Pancreas (tissue), 10 donors: ENCODE measurements around the gene WDR5. TPM values are rescaled to one million over a fixed set of nuclear protein-coding genes. Genes with fewer than 3 reads are reported as not detected.
A peak's percentile ranks its signal among the peaks of the same experiment; 100 is the strongest.

ENCODE experiments used
- ATAC-seq, 4 donors: fragments of 200-7000 bp; cut with Tn5 transposase; one replicate each; pipeline versions ENCODE4 v1.8.0 to v1.9.1; 2020; ENCODE audit warnings: mild to moderate bottlenecking in 4 of 4, moderate library complexity in 4 of 4
- DNase-seq, 6 donors: peaks; one replicate each; pipeline ENCODE4 v3.0.0-alpha.2; 2020
- FAIRE-seq: peaks from 2 replicates; lab custom pipeline; 2012; peaks lifted over from hg19 to GRCh38; lab: Jason Lieb, UNC
- H3K27ac ChIP-seq, 4 donors: fragments of 200-600 bp; sonication (generic); 1 replicate in 3 of 4; 2 replicates in 1 of 4; pipeline versions ENCODE4 v1.5.0 to v1.8.0; 2020
- H3K27me3 ChIP-seq, 4 donors: fragments of 200-600 bp; one replicate each; pipeline ENCODE4 v1.8.0; 2021
- H3K36me3 ChIP-seq, 3 donors: fragments of 200-600 bp; sonication (generic) in 1 of 3; one replicate each; pipeline versions ENCODE4 v1.5.0 to v1.8.0; 2020 to 2021
- H3K4me1 ChIP-seq, 3 donors: fragments of 200-600 bp; one replicate each; pipeline ENCODE4 v1.8.0; 2021
- H3K4me3 ChIP-seq, 4 donors: fragments of 200-600 bp; sonication (generic) in 2 of 4; one replicate each; pipeline versions ENCODE4 v1.5.0 to v1.8.0; 2020 to 2021
- H3K9me3 ChIP-seq, 4 donors: fragments of 200-600 bp; one replicate each; pipeline ENCODE4 v1.8.0; 2021
- WGBS, 2 donors: extraction: QIAGEN DNeasy Blood & Tissue Kit; methylation state at CpG; one replicate each; pipeline ENCODE4 v1.1.7; 2013; 5-methylcytosine and 5-hydroxymethylcytosine counted together
- intact Hi-C, 3 donors: fragments of 100-400 bp; cut with DNase I; formaldehyde crosslinking; loops; one replicate each; pipeline versions ENCODE4 v1.11.1 to v1.14.2; 2022
- polyA plus RNA-seq, 2 donors: library from polyadenylated mRNA; stranded (reverse); fragments of 200-250 nt; gene quantifications; one replicate each; pipeline ENCODE4 v1.2.3, GENCODE V29; 2013
- total RNA-seq, 6 donors: library from RNA; stranded (reverse); fragmentation: NEBNext Ultra II Directional in 4 of 6; extraction: Animal tissue kit (Norgen Biotek cat#: 25700) in 4 of 6; gene quantifications; one replicate each; pipeline versions ENCODE4 v1.2.1 to v1.2.4, GENCODE V29; 2021 to 2023
- TF ChIP-seq, protein P1 (sequence below), 4 donors: fragments of 200-600 bp; sonication (generic) in 3 of 4; IDR thresholded peaks; one replicate each; pipeline versions ENCODE4 v1.5.0 to v1.8.0; 2021; ENCODE audit warnings: antibody characterized with exemption in 4 of 4
- donor health status: healthy with polysubstance abuse.
- donor health status: DM: no; HTN: no; CAD: no; lungs with moderate emphysema.
- donor health status: DM: no; HTN: no; CAD: no.
- donor health status: control.
- donor health status: control.
- donor health status: Bipolar disorder and iron deficiency.
- donor health status: DM: yes; HTN: yes; CAD: no.
- donor health status: DM: no; HTN: no; CAD: no.
- donor health status: DM: no; HTN: no; CAD: no.
- donor health status: DM: yes; HTN: yes; CAD: no.

WDR5 gene
- total and polyA plus RNA-seq, 8 donors = 14.0 to 26.1 (median 16.5) TPM

DNA sequence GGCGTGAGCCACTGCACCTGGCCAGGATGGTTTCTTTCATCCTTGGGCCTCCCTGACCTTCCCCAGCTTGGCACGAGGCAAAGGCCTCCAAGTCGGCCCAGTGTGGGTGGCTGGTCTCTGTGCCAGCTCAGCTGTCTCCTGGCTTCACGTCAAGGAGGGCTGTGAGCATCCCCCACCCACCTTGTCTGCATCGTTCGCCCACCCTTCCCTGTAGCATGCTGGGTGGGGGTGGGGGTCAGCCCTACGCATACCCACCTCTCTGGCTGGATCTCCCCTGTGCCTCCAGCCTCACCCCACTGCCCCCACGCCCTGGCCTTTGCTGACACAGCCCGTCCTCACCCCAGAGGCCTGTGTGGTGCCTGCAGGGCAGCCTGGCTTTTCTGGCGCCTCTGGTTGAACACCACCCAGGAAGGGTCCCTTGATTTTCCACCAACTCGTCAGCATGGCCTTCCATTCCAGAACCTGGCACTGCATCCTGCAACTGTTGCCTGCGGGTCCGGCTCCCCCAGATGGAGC lies 8.8 kb upstream of the WDR5 start:
- no peak for ATAC-seq
- intact Hi-C loops = no loop called here
- 75 to 82% methylated on average over 13 of the region's 13 CpGs for WGBS, 2 donors
- no peak for DNase-seq
- Histone ChIP-seq H3K36me3 (no peaks in the 10 kb centered on the region), H3K4me3 (no peak overlapping the region), H3K4me1 (peaks cover 0 to 6% (median 4%) of the 10 kb centered on the region in 3 donors), H3K9me3 (no peaks in the 10 kb centered on the region), H3K27me3 (no peaks in the 10 kb centered on the region), H3K27ac (no peak overlapping the region)
- no peak for FAIRE-seq
- TF ChIP-seq, protein P1, sequence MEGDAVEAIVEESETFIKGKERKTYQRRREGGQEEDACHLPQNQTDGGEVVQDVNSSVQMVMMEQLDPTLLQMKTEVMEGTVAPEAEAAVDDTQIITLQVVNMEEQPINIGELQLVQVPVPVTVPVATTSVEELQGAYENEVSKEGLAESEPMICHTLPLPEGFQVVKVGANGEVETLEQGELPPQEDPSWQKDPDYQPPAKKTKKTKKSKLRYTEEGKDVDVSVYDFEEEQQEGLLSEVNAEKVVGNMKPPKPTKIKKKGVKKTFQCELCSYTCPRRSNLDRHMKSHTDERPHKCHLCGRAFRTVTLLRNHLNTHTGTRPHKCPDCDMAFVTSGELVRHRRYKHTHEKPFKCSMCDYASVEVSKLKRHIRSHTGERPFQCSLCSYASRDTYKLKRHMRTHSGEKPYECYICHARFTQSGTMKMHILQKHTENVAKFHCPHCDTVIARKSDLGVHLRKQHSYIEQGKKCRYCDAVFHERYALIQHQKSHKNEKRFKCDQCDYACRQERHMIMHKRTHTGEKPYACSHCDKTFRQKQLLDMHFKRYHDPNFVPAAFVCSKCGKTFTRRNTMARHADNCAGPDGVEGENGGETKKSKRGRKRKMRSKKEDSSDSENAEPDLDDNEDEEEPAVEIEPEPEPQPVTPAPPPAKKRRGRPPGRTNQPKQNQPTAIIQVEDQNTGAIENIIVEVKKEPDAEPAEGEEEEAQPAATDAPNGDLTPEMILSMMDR (IDR thresholded peaks at IDR 0.05) = no peak

DNA sequence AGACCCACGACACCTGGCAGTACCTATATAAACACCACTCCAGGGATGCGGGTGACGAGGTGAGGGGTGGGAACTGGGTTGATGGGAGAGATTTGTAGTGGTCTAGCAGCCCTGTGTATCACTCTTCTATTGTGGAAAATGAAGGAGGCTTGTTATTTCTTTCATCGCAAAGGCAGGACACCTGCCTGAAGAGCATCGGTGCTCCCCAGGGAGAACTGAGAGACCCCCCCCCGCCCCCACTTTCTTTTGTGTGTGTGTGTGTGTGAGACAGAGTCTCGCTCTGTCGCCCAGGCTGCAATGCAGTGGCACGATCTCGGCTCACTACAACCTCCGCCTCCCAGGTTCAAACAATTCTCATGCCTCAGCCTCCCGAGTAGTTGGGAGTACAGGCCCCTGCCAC lies 8.3 kb upstream of the WDR5 start:
- intact Hi-C loops = no loop called here
- FAIRE-seq = no peak
- TF ChIP-seq, protein P1 (IDR thresholded peaks at IDR 0.05) = no peak

DNA sequence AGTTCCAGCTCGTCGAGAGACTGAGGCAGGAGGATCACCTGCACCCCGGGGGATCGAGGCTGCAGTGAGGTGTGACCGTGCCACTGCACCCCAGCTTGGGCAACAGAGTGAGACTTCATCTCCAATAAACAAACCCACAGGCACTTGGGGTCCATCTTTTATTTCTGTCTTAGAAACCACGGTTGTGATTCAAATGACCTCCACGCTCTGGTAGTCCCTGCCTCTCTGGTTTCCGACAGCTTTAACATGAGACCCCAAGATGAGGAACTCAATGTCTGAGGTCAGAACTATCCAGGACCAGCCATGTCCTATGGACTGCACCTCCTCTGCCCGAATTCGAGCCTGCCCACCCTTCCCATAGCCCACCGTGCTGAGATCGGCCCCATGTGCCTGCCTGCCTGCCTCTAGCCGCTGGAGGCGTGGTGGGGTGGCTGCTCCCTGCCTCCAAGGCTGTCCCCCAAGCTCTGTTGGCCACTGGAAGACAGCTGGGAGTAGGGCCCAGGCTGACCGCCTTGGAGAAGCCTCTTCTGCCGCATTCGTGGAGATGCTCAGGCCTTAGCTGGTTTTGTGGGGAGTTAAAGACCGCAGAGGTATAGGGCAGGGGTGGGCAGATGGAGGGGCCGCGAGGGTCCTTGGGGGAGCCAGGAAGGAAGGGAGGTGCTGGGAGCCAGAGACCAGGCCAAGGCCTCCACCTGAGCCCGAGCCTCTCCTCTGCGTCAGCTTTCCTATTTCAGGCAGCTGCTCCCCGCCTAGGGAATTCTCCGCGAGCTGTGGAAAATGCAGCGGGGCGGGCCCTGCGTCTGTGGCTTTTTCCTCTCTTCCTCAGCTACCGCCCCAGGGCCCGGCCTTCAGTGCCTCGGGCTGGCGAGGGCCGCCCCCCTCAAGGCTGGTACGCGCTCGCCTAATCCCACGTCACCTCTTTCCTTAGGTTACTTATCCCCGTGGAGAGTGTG lies 6.9 kb upstream of the WDR5 start:
- Histone ChIP-seq H3K9me3 (no peaks in the 10 kb centered on the region), H3K36me3 (no peaks in the 10 kb centered on the region), H3K4me3 (no peak overlapping the region), H3K4me1 (peaks cover 0 to 6% (median 4%) of the 10 kb centered on the region in 3 donors), H3K27me3 (no peaks in the 10 kb centered on the region), H3K27ac (no peak overlapping the region)
- ATAC-seq = no peak
- TF ChIP-seq, protein P1 (IDR thresholded peaks at IDR 0.05) = no peak
- no peak for DNase-seq
- no peak for FAIRE-seq
- WGBS, 2 donors = 81 to 88% methylated on average over 38 of the region's 38 CpGs
- intact Hi-C loops = no loop called here

More for the DNA sequence above, 8.3 kb upstream of the WDR5 start:
- Histone ChIP-seq H3K9me3 (no peaks in the 10 kb centered on the region), H3K4me3 (no peak overlapping the region), H3K4me1 (peaks cover 0 to 6% (median 4%) of the 10 kb centered on the region in 3 donors), H3K27me3 (no peaks in the 10 kb centered on the region), H3K27ac (no peak overlapping the region), H3K36me3 (no peaks in the 10 kb centered on the region)
- ATAC-seq (no peak), DNase-seq (no peak)
- 79 to 88% methylated on average over 12 of the region's 12 CpGs for WGBS, 2 donors

DNA sequence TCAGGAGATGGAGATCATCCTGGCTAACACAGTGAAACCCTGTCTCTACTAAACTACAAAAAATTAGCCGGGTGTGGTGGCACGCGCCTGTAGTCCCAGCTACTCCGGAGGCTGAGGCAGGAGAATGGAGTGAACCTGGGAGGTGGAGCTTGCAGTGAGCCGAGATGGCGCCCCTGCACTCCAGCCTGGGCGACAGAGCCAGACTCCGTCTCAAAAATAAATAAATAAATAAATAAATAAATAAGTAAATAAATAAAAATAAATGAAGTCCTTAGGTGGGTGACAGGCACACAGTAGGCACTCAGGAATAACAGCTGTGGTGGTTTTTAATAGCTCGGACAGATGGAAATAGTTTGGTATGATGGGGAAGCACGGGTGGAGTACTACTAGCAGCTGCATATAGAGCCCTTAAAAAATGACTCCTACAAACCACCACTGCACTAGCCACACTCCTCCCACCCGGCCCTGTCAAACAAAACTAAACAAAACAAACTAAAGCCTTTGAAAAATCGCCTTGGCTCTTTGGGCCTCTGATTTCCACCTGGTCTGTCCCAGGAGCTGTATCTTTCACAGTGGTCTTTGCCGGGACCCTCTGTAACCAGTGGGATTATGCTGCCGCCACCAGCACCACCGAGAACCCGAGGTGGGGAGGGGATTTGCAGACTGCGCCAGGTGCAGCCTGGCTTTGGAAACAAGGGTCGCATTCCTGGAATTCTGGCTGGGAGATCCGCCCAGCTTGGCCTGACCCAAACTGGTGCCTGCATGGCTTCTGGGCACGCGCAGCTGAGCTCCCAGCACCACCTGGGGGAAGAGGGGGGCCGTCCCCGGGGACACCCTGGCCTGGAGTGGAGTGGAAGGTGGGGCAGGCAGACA lies 5.1 kb upstream of the WDR5 start:
- Histone ChIP-seq H3K27ac (peak overlapping the region; percentile 57 to 82 (median 75)), H3K4me1 (peaks cover 0 to 6% (median 4%) of the 10 kb centered on the region in 3 donors), H3K9me3 (no peaks in the 10 kb centered on the region), H3K4me3 (peak overlapping the region in 1 of 4 donors; percentile 30), H3K36me3 (no peaks in the 10 kb centered on the region), H3K27me3 (no peaks in the 10 kb centered on the region)
- WGBS, 2 donors = 28 to 31% methylated on average over 22 to 23 of the region's 23 CpGs
- DNase-seq = peak; percentile 83 to 94 (median 87)
- intact Hi-C loops = loop anchor here in 1 of 3 donors (10.0 kb wide), 1 partner anchor 66 kb away; the partner anchor contains the start of gene BRD3
- no peak for FAIRE-seq
- ATAC-seq = peak; percentile 67 to 78 (median 76)
- TF ChIP-seq, protein P1 (IDR thresholded peaks at IDR 0.05) = no peak
